ENCODE results near the gene FBXO7. TPM values are rescaled to one million over a fixed set of nuclear protein-coding genes. Genes with fewer than 3 reads are reported as not detected.

FBXO7 gene
- total and polyA plus RNA-seq, 9 of the 15 experiments (the other 6 are each of a cell fraction or from before 2014, with no cell fraction given), result 34.0 to 162 (median 85.2) TPM

- TF ChIP-seq ZHX1 (conservative IDR thresholded peaks at IDR 0.05; ENCODE audit: low read length) (no peak), RNF2 (IDR thresholded peaks at IDR 0.05) (no peak), KDM1A (IDR thresholded peaks at IDR 0.05) (no peak), CHD1 (IDR thresholded peaks at IDR 0.05; ENCODE audit: low read length) (no peak), NBN (IDR thresholded peaks at IDR 0.05; ENCODE audit: low read depth) (no peak)
Observed at GRCh38 chr22:32476281-32477195, 1.9 kb downstream of the FBXO7 start (continued).

DNA sequence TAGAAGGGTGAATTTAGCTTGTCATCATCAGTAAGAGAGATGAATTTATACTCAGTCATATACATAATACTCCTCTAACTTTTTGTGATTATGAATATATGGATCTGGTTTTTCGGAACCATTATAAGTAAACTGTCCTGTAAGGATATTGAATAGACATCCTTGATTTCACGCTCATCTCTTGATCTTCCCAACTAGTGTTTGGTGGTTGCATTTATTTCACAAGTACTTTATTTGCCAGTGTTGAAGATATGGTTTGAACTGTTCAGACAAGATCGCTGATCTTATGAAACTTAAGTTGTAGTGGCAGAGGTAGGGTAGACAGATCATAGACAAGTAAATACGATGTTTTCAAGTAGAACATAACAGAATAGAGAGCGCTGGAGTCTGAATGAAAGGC, 3.0 kb downstream of the FBXO7 start:
- no peaks in the 10 kb centered on the region for H3K27me3 ChIP-seq (ENCODE audit: control insufficient read depth in 2 of 2, insufficient read depth in 2 of 2, low read length in 2 of 2)
- intact Hi-C loops (cut with micrococcal nuclease), result loop anchor here (2.0 kb wide), 1 partner anchor 41 kb away; no protein-coding TSS in a partner anchor
- 9% methylated on average over 5 of the region's 5 CpGs for WGBS (ENCODE audit: insufficient coverage, low coverage, missing lambda C conversion rate)
- TF ChIP-seq KAT2B (IDR thresholded peaks at IDR 0.05; ENCODE audit: low read depth, low read length), result no peak
- TF ChIP-seq BRF2 (IDR thresholded peaks at IDR 0.05; ENCODE audit: borderline replicate concordance, insufficient read depth, insufficient read length), result no peak
- TF ChIP-seq ZNF41 (CRISPR knock-in tag; conservative IDR thresholded peaks at IDR 0.05), result no peak
- no peak for TF ChIP-seq NFE2 (IDR thresholded peaks at IDR 0.05; ENCODE audit: low read depth)
- no peak for TF ChIP-seq HDAC1 (IDR thresholded peaks at IDR 0.05)
- no peak for TF ChIP-seq TFAM (CRISPR knock-in tag; conservative IDR thresholded peaks at IDR 0.05)
- TF ChIP-seq CBX5 (IDR thresholded peaks at IDR 0.05; ENCODE audit: borderline replicate concordance, low read depth), result no peak
- peaks cover 35% of the 10 kb centered on the region for H3K36me3 ChIP-seq (ENCODE audit: control insufficient read depth, insufficient read depth, low read length)
- no peaks in the 10 kb centered on the region for H3K9me3 ChIP-seq (replicated peaks; ENCODE audit: control insufficient read depth, insufficient read depth, low read depth, low read length)
- peaks cover 10 to 17% of the 10 kb centered on the region in 2 experiments; a peak in 4 of 5 replicates for H3K4me1 ChIP-seq (replicated peaks in 1 of 2; ENCODE audit: control insufficient read depth in 2 of 2, insufficient read depth in 2 of 2, low read length in 2 of 2)
- peak overlapping the region in 1 of 2 experiments; percentile 91; a peak in 2 of 4 replicates for H3K9ac ChIP-seq (ENCODE audit: insufficient read depth in 1 of 2, low read depth in 2 of 2, low read length in 2 of 2)
- ATAC-seq (no peak), FAIRE-seq (peak; percentile 61), DNase-seq (ENCODE audit: extremely low read depth in 1 of 4, low spot score in 3 of 4) (no peak)
- H3K9me1 ChIP-seq (ENCODE audit: control insufficient read depth, insufficient read depth, low read length), result no peaks in the 10 kb centered on the region
- H3K27ac ChIP-seq (ENCODE audit: extremely low read depth, low read depth, low read length), result no peak overlapping the region; the same call in 2 of the 3 replicates
- no peak overlapping the region for H2AFZ ChIP-seq (ENCODE audit: low read depth, low read length)
- peaks cover 22% of the 10 kb centered on the region for H4K20me1 ChIP-seq (replicated peaks; ENCODE audit: control insufficient read depth, insufficient read depth, low read length)
- H3K4me3 ChIP-seq, result peak overlapping the region; percentile 80
- in situ Hi-C loops (cut with MboI), result no loop called here
- H3K79me2 ChIP-seq (ENCODE audit: control insufficient read depth, insufficient read depth, low read length), result peaks cover 78% of the 10 kb centered on the region
- peak overlapping the region; percentile 47 for H3K4me2 ChIP-seq (ENCODE audit: insufficient read depth, low read length)
- BruUV-seq (replicated peaks), result no TSS peak
- POLR2A ChIA-PET, result interaction anchor here (2.8 to 3.6 kb wide), 2 partner anchors 9 to 13 kb away, joined by 9 to 11 read pairs; no protein-coding TSS in a partner anchor
- CTCF ChIA-PET (ENCODE audit: low intra/inter-chr PET ratio), result no interaction called here
